Panc1 (cell line): ENCODE measurements around the gene NECTIN1. TPM values are rescaled to one million over a fixed set of nuclear protein-coding genes. Genes with fewer than 3 reads are reported as not detected.

Source experiments
- ATAC-seq: fragments of 200-7000 bp; cut with Tn5 transposase; 2 replicates; pipeline ENCODE4 v1.9.1; 2020; ENCODE audit warnings: mild to moderate bottlenecking, moderate library complexity
- BruUV-seq: library from RNA; stranded (reverse); fragments of 400-500 nt; replicated peaks from 2 replicates; lab custom pipeline; 2021; lab: Mats Ljungman, UMichigan
- CTCF ChIA-PET: fragments of 300-600 bp; sonication (Branson Sonifier 250); formaldehyde crosslinking; loops from one replicate; lab custom pipeline; 2022; ENCODE audit warnings: antibody characterized with exemption; lab: Charles Lee
- POLR2A ChIA-PET: fragments of 300-600 bp; sonication (Branson Sonifier 250); formaldehyde crosslinking; loops from one replicate; lab custom pipeline; 2022; ENCODE audit warnings: antibody characterized with exemption; lab: Charles Lee
- DNase-seq: peaks from one replicate; pipeline ENCODE4 v3.0.0-alpha.2; 2010; ENCODE audit warnings: low read depth, low spot score
- H3K27ac ChIP-seq: 2 replicates; pipeline ENCODE4 v1.5.1; 2011; ENCODE audit warnings: mild to moderate bottlenecking, low read length, inconsistent platforms
- H3K27me3 ChIP-seq: fragments of 200-500 bp; sonication (Bioruptor generic); 2 replicates; pipeline ENCODE4 v1.6.0; 2014; ENCODE audit warnings: low read length, inconsistent platforms; ENCODE audit not compliant: control insufficient read depth, insufficient read depth
- H3K36me3 ChIP-seq: fragments of 200-500 bp; sonication (Bioruptor generic); 2 replicates; pipeline ENCODE4 v1.5.1; 2014; ENCODE audit warnings: inconsistent platforms, mild to moderate bottlenecking, low read length, moderate library complexity; ENCODE audit not compliant: control insufficient read depth, insufficient read depth
- H3K4me1 ChIP-seq: 2 replicates; pipeline ENCODE4 v1.5.1; 2011; ENCODE audit warnings: inconsistent platforms, mild to moderate bottlenecking, low read length, moderate library complexity; ENCODE audit not compliant: control insufficient read depth, insufficient read depth
- H3K4me3 ChIP-seq, 2 experiments: 2 replicates each; pipeline ENCODE4 v1.5.1; 2011 to 2012; ENCODE audit warnings: low read depth in 2 of 2, low read length in 2 of 2, mild to moderate bottlenecking in 2 of 2, inconsistent platforms in 1 of 2, moderate library complexity in 1 of 2
- H3K9me3 ChIP-seq: fragments of 200-500 bp; sonication (Bioruptor generic); 2 replicates; pipeline ENCODE4 v1.5.1; 2014; ENCODE audit warnings: low read depth, mild to moderate bottlenecking, inconsistent platforms, low read length, moderate library complexity; ENCODE audit not compliant: control insufficient read depth, insufficient read depth
- POLR2AphosphoS5 ChIP-seq: IDR thresholded peaks from 2 replicates; pipeline ENCODE4 v1.6.1; 2012; ENCODE audit warnings: mild to moderate bottlenecking, low read depth, low read length, moderate library complexity
- REST ChIP-seq, 2 experiments: IDR thresholded peaks; 2 replicates each; pipeline ENCODE4 v1.6.1; 2011 to 2012; ENCODE audit warnings: low read depth in 2 of 2, control low read depth in 1 of 2, low read length in 1 of 2, mild to moderate bottlenecking in 1 of 2, moderate library complexity in 1 of 2; ENCODE audit not compliant: insufficient read depth in 1 of 2
- SIN3A ChIP-seq: IDR thresholded peaks from 2 replicates; pipeline ENCODE4 v1.6.1; 2012; ENCODE audit warnings: low read depth, mild to moderate bottlenecking, low read length, moderate library complexity, borderline replicate concordance; ENCODE audit not compliant: insufficient read depth
- TCF7L2 ChIP-seq: IDR thresholded peaks from 2 replicates; pipeline ENCODE4 v1.6.1; 2011; ENCODE audit warnings: mild to moderate bottlenecking, low read depth, low read length, inconsistent platforms
- in situ Hi-C: cut with HindIII; loops from 2 replicates; pipeline ENCODE4 v1.10.0; 2016; ENCODE audit warnings: low sequenced_read_pairs, low pct_unique_long_range_greater_than_20kb
- intact Hi-C: fragments of 100-400 bp; cut with micrococcal nuclease; formaldehyde crosslinking; loops from one replicate; pipeline ENCODE4 v1.10.0; 2022; ENCODE audit not compliant: unreplicated experiment
- total RNA-seq: library from RNA; stranded (reverse); gene quantifications from one replicate; pipeline ENCODE4 v1.2.1, GENCODE V29; 2021; ENCODE audit not compliant: unreplicated experiment
- TF ChIP-seq, protein P1 (sequence below): fragments of 450-650 bp; IDR thresholded peaks from 2 replicates; pipeline ENCODE4 v1.5.1; 2017; ENCODE audit warnings: mild to moderate bottlenecking

Gene NECTIN1
- total RNA-seq, 1 experiment from 2014 or later: 14.6 TPM

DNA sequence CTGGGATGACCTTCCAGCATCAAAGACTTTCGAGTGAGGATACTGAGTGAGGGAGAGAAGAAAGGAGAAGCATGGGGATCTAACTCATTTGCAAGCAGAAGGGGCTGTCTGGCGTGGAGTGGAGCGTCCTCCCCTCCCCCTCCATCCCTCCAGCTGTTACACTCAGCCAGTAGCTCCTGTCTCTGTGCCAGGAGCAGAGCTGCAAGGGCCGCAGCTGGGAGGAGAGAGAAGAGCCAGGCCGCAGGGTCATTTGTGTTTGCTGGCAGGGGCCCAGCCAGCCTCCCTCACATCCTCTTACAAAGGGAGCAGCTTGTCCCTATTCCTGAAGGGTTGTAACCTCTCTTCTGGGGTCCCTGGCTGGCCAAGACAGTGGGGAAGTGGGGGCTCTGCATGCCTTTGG lies 57.9 kb downstream of the NECTIN1 start:
- POLR2A ChIA-PET: no interaction called here
- intact Hi-C loops (no loop called here), in situ Hi-C loops (no loop called here)
- Histone ChIP-seq H3K27me3 (no peaks in the 10 kb centered on the region), H3K4me3 (no peak overlapping the region), H3K4me1 (no peaks in the 10 kb centered on the region), H3K36me3 (no peaks in the 10 kb centered on the region), H3K27ac (no peak overlapping the region), H3K9me3 (no peaks in the 10 kb centered on the region)
- BruUV-seq: no TSS peak
- DNase-seq (no peak), ATAC-seq (no peak)
- no peak for TF ChIP-seq TCF7L2
- TF ChIP-seq SIN3A: no peak
- no peak for TF ChIP-seq POLR2AphosphoS5
- TF ChIP-seq, protein P1, sequence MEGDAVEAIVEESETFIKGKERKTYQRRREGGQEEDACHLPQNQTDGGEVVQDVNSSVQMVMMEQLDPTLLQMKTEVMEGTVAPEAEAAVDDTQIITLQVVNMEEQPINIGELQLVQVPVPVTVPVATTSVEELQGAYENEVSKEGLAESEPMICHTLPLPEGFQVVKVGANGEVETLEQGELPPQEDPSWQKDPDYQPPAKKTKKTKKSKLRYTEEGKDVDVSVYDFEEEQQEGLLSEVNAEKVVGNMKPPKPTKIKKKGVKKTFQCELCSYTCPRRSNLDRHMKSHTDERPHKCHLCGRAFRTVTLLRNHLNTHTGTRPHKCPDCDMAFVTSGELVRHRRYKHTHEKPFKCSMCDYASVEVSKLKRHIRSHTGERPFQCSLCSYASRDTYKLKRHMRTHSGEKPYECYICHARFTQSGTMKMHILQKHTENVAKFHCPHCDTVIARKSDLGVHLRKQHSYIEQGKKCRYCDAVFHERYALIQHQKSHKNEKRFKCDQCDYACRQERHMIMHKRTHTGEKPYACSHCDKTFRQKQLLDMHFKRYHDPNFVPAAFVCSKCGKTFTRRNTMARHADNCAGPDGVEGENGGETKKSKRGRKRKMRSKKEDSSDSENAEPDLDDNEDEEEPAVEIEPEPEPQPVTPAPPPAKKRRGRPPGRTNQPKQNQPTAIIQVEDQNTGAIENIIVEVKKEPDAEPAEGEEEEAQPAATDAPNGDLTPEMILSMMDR: no peak
- TF ChIP-seq REST (IDR thresholded peaks at IDR 0.05; ENCODE audit: insufficient read depth in 1 of 2, low read depth in 2 of 2, low read length in 1 of 2): no peak
- CTCF ChIA-PET: no interaction called here

DNA sequence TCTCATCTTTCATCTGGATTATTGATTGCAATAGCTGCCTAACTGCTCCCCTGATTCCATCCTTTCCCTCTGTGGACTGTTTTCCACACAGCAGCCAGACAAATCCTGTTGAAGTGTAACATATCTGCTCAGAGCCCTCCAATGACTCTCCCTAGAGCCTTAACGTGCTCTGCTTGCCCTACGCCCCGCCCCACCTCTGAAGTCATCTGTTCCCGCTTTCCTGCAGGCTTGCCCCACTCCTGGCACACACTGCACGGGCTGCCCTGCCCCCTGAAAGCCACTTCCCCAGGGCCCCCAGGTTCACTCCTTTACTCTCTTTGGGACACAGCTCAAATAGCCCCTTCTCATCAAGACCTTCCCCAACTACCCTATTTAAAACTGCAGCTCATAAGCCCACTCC lies 59.5 kb downstream of the NECTIN1 start:
- intact Hi-C loops: loop anchor here (2.0 to 5.0 kb wide), 3 partner anchors 59 to 498 kb away; partner anchors contain the start of gene NECTIN1
- in situ Hi-C loops: no loop called here
- H3K4me3 ChIP-seq: no peak overlapping the region
- ATAC-seq (no peak), DNase-seq (no peak)
- no peak for TF ChIP-seq TCF7L2
- H3K27ac ChIP-seq: no peak overlapping the region
- H3K9me3 ChIP-seq: no peaks in the 10 kb centered on the region
- H3K4me1 ChIP-seq: no peaks in the 10 kb centered on the region
- no peaks in the 10 kb centered on the region for H3K36me3 ChIP-seq
- H3K27me3 ChIP-seq: no peaks in the 10 kb centered on the region
- POLR2A ChIA-PET: no interaction called here
- no TSS peak for BruUV-seq
- CTCF ChIA-PET: no interaction called here

DNA sequence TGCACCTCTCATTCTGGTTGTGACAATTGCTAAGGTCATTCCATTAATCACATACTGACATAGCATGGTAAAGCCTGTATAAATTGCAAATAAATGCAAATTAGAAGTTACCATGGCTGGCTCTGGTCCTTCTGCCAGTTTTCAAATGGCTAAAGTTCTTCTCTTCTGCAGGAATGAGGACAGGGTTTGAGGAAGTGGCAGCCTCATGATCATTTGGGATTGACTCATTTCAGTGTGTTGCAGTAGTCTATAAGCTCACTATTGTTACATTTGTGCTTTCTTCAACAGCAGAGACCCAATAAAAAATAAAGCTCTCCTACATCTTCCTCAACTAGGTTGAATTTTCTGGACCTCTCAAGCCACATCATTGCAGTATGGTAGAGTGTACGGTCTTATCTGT lies 60.3 kb downstream of the NECTIN1 start:
- H3K27ac ChIP-seq: no peak overlapping the region
- TF ChIP-seq, protein P1: no peak
- TF ChIP-seq POLR2AphosphoS5: no peak
- TF ChIP-seq REST (IDR thresholded peaks at IDR 0.05; ENCODE audit: insufficient read depth in 1 of 2, low read depth in 2 of 2, low read length in 1 of 2): no peak
- no peak for TF ChIP-seq TCF7L2
- H3K4me3 ChIP-seq: no peak overlapping the region
- DNase-seq (no peak), ATAC-seq (no peak)
- ChIA-PET CTCF (no interaction called here), POLR2A (no interaction called here)
- in situ Hi-C loops: no loop called here
- intact Hi-C loops: loop anchor here (2.0 to 5.0 kb wide), 3 partner anchors 60 to 499 kb away; partner anchors contain the start of gene NECTIN1
- H3K27me3 ChIP-seq: no peaks in the 10 kb centered on the region
- no peaks in the 10 kb centered on the region for H3K9me3 ChIP-seq
- BruUV-seq: no TSS peak
- no peaks in the 10 kb centered on the region for H3K4me1 ChIP-seq
- H3K36me3 ChIP-seq: no peaks in the 10 kb centered on the region
